ENCODE measurements around the gene ABHD11.

GRCh38 chr7:73688288-73688687 lies 50.3 kb downstream of the ABHD11 start:
- no peak for TF ChIP-seq POLR2A (IDR thresholded peaks at IDR 0.05; ENCODE audit: low read depth, low read length)
- TF ChIP-seq POLR2AphosphoS5 (IDR thresholded peaks at IDR 0.05; ENCODE audit: low read depth, low read length): no peak
